Left kidney (tissue), 2 donors: ENCODE results near the gene SEC14L1. TPM values are rescaled to one million over a fixed set of nuclear protein-coding genes. Genes with fewer than 3 reads are reported as not detected.
"Not testable (repeated sequence)": the region's sequence is repeated elsewhere in the genome, so short reads cannot be mapped to it uniquely, and the experiment has no call there.

Source experiments
- DNase-seq: peaks from one replicate; pipeline ENCODE4 v3.0.0-alpha.2; 2013
- polyA plus RNA-seq: library from polyadenylated mRNA; unstranded; fragments of 120-200 nt; gene quantifications from one replicate; pipeline ENCODE4 v1.2.1, GENCODE V29; 2013; ENCODE audit not compliant: insufficient read length

Gene SEC14L1
- polyA plus RNA-seq, 1 donor, result 97.3 TPM

DNA sequence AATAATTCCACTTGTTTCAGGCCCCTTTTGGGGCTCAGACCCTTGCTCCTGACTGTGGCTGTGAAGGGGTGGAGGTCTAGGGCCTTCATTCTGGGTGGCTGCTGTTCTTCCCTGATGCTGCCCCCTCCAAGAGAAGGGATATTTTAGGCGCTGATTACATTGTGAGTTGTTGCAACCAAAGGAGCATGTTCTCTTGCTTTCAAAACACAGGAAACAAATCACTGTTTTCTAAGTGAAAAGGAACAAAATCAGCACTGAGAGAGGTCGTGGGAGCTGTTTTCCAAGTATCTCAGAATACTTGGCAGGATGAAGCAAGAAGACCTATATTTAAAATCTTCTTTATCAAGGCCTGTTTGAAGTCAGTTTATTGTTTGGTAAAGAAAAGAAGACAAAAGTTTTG lies 25.3 kb upstream of the SEC14L1 start:
- no peak for DNase-seq

DNA sequence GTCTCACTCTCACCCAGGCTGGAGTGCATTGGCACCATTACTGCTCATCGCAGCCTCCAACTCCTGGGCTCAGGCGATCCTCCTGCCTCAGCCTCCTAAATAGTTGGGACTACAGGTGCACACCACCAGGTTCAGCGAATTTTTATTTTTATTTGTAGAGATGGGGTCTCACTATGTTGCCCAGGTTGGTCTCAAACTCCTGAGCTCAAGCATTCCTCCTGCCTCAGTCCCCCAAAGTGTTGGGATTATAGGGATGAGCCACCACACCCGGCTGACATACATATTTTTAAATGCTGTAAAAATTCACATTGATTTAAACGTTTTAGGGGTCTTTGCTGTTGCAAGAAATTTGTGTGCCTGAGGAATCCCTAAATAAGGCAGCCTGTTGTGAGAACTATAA lies 24.8 kb upstream of the SEC14L1 start:
- no peak for DNase-seq

DNA sequence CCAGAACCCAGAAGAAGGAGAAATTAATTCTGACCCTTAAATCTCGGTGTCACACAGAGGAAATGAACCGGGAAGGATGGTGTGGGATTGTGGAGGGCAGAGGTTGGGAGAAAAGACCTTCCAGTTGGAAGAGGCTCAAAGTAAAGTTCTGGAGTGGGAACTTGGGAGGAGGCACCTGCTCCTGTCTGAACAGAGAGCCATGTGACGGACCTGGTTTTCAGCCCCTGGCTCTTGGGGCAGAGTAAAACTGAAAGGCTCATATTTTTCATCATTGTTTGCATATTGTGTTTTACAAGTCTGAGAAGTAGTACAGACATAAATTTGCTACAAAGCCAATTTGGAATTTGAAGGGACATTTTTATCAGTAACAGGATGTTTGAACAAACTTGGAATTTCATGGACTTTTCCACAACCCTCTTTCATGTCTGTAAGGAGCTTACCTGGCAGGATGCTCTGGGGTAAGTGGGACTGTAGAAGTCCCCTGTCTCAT lies 24.4 kb upstream of the SEC14L1 start:
- DNase-seq, result no peak

DNA sequence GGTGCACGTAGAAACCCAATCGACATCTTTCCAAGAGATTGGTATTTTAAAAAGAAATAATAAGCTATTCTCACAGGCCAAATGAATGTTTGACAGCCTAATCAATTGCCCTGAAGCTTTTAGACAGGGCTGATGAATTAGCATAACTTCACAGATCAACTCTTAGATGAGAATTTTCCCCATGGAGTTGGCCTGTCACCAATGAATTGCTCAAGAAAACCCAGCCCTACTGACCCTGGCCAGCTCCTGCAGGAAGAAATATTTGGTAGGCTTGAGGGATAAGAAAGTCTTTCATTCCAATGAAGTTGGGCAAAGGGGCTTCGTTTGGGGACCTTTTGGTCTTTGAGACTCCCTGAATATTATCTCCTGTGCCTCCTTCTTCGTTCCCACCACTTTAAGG lies 23.4 kb upstream of the SEC14L1 start:
- DNase-seq, result no peak

DNA sequence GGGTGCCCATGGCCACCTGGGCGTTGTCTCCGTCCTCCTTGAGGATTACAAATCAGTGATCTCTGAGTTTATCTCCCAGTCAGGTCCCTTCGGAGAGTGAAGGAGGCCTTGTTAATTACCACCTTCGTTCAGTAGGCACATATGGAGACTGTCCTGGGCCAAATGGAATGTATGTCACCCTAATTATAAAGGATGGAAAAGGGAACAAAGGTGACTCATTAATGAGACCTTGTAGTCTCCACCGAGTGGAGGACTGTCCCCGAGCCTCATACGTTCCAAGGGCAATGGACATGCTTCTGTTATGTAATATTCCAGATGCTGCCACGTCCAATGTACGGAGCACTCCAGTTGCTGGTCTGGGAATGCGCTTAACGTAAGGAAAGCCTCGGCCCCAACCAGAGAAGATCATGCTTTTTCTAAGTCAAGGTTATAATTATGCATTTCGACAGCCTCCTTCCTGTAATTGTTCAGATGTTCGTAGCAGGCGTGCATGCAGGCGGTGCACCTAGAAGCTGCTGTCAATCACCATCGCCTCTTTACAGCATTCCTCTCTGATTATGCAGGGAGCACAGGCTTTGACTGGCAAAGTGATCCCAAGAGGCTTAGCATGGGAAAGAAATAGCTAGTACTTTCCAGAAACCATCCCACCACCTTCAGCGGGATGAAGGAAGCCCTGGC lies 22.4 kb upstream of the SEC14L1 start:
- DNase-seq, result no peak

DNA sequence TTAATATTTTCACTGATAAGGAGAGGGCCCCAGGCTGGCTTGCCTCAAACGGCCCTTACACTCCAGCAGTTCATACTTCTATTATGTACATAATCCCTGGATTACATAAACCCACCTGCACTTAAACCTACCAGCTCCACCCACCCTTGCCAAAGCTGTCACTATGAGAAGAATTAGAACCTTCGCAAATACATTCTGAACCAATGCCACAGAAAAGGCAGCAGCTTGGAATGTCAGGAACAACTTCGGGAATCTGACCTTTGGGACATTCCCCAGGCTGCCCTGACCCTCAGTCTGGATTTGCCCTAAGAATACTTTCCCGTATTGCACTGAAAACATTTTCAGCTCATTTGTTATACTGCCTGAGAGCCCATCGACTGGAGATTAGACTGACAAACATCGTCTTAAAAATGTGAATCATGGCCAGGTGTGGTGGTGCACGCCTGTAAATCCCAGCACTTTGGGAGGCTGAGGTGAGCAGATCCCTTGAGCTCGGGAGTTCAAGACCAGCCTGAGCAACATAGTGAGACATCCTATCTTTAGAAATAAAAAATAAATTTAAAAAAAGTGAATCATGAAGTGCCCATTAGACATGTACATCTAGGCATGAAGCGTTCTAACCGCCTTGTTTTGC lies 21.0 kb upstream of the SEC14L1 start:
- DNase-seq, result no peak

DNA sequence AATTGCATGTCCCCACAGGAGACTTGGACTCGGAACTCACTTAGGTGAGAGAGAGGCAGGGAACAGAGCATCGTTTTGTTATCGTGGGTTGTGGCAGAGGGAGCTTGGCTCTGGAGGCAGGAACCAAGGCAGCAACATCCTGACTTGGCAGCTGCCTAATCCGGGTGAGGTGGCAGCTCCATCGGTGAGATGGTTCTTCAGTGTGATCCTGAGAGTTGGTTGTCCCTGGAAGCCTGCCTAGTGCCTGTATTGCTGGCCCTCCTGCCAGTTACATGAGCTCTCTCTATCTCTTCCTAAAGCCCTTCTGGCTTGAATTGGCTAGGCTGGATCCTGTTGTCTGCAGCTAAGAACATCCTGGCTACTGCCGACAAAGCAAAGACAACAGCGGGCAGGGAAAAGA lies 19.9 kb upstream of the SEC14L1 start:
- DNase-seq, result no peak

DNA sequence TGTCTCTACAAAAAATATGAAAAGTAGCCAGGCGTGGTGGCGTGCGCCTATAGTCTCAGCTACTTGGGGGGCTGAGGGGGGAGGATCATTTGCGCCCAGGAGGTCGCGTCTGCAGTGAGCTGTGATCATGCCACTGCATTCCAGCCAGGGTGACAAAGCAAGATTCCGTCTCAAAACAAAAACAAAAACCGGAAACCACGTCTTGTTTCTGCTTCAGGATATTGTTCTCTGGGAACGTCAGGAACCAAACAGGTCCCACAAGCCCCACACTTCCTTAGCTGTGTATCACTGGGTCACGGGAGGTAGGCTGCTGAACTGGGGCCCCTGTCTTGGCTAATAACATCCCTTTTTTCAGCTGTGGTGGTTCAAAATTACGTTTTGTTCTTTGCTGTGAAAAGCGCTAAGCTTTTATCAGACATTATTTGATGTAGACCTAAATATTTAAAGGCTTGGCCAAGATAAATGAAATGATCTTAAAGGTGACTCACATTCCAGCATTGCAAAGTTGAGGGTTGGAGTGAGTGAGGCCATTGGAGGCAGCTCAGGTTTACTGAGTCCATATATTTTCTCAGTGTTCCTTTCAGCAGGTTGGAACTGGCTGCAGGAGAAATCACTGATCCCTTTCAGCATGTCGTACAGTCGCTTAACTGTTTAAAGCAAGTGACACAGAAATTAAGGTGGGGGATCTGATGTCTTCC lies 16.4 kb upstream of the SEC14L1 start:
- DNase-seq, result no peak

DNA sequence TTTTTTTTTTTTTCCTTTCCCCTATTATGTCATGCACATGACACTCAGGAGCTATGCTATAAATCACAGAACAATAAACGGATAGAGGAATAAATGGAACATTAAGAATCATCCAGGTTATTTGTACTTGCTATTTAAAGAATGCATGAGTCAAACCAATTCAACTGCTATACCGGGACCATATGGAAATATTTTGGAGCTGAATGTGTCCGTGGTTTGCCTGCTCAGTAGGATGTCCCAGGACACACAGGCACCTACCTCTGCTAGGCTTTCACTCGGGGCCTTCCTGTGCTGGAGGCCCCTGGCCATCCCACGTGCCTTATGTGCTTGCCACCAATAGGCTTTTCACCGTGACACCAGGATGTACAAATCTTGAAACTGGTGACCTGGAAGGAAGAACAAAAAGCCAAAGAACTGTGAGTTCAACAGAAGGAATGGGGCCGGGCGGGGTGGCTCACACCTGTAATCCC lies 15.3 kb upstream of the SEC14L1 start:
- DNase-seq, result no peak

DNA sequence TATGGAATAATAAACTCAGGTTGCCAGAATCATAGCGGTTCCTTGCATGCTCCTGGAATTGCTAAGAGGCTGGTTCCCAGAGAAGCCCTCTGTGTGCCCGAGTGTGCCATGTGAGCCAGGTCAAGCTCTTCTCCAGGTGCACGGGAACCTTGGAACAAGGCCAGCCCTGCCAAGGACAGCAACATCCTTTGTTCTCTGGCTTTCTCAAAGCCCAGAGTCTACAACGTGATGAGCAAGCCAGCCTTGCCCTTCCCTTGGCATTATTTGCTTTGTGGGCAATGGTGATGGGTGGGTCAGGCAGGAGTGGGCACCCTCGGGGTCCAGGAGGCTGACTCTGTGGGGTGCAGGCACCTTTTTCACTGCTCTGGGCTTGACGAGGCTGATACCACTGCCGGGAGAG lies 14.2 kb upstream of the SEC14L1 start:
- DNase-seq, result no peak

DNA sequence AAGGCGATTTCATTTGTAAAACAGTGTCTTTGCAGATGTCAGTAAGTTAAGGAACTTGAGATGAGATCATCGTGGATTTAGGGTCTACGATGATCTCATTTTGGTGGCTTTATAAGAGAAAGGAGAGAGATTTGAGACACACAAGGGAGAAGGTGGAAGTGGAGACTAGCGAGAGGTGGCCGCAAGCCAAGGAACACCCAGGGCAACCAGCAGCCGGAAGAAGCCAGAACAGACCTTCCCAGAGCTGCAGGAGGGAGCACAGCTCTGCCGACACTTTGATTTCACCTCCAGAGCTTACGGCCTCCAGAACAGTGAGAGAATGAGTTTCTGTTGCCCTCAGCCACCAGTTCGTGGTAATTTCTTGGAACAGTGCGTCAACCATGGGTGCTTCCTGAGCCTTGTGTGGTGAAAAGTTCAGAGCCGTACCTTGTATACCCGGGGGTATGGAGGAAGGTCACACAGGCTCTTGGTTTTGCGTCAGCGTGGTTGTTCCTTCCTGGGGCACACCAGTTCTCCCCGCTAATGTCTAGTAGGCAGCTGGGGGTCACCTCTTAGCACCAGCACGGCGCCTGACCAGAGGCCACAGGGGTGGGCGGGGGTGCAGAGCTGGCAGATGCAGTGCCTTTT lies 12.9 kb upstream of the SEC14L1 start:
- no peak for DNase-seq

DNA sequence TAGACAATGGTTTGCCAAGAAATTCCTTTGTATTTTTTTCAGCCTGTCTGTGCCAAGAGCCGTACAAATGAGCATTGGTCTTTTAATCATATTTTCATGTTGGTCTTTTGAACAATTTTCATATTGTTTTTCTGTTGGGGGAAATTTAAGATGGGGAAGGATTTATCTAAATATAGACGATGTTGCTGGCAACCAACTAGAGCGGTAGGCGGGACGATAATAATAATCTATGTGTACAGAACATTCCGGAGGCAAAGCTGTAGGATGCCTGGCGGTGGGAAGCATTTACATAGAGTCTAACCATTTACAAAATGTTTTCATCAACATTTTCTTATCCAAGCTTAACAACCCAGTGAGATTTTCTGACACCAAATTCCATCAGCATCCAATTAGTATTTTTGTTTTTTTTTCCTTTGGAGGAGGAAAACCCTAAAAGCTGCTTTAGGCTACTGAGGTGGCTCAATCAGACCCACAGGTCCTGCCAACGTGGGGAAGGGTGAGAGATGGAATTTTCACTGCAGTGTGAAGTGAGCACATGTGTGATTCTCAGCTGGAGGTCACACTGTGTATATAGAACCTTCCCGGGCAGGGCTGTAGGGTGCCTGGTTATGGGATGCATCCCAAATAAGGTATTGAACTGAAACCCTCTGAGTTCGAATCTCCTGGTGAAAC lies 11.7 kb upstream of the SEC14L1 start:
- DNase-seq, result no peak

DNA sequence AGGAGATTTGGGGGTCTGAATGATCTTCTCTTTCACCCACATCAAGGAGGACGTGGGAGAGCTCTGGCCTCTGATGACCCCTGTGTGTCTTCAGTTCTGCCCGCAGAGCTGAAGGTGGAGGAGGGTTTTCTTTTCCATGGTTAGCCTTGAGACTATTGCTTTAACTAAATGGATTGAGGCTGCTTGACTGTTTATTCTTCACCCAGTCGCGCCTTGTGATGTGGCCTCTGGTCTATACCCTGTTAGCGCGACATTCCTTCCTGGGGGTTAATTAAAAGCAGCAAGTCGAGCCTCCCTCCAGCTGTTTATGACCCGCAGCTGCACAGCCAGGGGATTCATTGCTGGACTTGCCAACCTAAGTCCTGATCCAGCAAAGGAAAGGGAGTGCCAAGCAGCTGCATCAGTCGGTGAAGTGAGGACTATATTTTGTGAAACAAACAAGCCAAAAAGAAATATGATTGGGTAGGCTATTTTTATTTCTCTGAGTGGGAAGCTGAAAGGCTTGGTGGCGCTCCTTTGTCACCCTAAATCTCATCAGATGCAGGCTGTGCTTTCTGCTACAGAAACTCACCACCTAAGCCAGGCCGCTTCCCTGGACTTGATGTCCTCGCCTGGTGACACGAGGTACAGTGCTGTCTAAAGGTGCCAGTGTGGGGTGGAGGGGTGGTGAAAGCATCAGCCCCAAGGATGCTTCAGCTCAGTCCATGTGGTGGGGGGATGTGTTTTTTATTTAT lies 11.0 kb upstream of the SEC14L1 start:
- DNase-seq, result no peak

DNA sequence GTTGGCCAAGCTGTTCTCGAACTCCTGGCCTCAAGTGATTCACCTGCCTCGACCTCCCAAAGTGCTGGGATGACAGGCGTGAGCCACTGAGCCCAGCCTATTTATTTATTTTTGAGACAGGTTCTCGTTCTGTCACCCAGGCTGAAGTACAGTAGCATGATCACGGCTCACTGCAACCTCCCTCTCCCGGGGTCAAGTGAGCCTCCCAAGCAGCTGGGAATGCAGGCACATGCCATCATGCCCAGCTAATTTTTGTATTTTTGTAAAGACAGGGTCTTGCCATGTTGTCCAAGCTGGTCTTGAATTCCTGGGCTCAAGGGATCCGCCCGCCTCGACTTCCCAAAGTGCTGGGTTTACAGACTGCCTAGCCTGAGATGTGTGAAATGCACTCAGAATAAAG lies 10.2 kb upstream of the SEC14L1 start:
- DNase-seq, result no peak

DNA sequence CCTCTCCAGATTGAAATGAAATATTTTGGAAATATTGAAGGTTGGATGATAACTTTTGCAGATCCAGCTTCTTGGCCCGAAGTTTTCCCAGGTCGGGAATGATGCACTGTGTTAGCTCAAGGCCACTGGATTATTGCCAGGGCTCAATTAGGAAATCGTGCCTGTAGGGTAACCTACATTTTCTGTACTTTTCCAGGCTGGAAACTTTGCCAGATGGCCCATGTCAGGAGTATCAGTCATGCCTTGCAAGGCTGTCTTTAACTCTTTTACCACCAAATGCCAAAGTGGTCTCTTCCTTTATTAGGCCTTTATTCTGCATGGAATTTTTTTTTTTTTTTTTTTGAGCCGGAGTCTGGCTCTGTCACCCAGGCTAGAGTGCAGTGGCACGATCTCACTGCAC lies 8.9 kb upstream of the SEC14L1 start:
- DNase-seq, result no peak

DNA sequence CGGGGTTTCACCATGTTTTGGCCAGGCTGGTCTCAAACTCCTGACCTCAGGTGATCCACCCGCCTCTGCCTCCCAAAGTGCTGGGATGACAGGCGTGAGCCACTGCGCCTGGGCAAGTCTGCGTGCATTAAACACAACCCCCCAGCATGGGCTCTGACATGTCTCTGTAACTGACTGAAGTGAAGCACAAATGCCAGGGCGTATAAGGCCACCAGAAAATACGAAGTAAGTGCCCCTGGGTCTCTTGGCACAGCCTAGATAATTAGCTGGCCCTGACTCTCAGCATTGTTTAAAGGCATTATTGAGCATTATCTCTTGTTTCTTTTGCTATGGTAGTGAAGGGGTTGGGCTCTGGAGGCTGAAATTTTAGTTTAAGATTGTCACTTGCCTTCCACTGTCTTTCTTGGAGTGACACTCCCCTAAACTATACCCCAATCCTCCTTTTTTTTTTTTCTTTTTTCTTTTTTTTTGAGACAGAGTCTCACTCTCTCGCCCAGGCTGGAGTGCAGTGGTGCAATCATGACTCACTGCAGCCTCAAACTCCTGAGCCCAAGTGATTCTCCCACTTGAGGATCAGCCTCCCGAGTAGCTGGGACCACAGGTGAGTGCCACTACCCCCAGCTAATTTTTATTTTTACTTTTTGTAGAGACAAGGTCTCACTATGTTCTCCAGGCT lies 8.2 kb upstream of the SEC14L1 start:
- no peak for DNase-seq

DNA sequence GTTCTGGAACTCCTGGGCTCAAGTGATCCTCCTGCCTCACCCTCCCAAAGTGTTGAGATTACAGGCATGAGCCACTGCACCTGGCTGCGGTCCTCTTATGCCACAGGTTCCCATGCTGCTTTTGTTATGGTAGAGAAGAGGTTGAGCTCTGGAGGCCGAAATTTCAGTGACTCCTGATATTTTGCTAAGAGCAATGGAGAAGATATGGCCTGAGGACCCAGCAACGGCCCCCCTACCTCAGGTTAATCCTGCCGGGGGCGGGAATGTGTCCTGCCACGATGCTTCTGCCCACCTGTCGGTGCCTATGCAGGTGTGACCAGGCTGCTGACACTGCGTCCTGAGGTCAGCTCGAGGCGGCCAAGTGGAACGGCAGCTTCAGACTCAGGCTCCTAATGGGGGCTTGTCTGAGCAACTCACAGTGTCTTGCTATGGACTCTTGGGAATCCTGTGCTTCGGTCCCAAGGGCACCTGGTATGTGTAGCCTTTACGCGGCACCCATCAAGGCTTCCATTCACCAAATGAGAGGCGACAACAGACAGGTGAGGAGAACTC lies 7.6 kb upstream of the SEC14L1 start:
- DNase-seq, result no peak

DNA sequence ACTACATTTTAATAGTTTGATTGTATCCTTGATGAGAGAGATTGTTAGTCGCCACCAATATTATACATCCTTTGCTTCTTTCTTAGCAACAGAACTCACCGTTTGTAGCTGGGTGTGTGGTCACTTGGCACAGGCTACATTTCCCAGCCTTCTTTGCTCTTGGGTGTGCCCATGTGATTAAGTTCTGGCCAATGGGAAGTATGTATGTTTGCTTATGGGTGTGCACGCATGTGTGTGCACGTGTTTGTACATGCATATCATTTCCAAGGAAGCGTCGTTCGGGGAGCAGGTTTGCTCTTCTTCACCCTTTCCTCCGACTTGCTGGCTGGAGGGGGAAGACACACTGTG lies 4.4 kb upstream of the SEC14L1 start:
- DNase-seq, result no peak

DNA sequence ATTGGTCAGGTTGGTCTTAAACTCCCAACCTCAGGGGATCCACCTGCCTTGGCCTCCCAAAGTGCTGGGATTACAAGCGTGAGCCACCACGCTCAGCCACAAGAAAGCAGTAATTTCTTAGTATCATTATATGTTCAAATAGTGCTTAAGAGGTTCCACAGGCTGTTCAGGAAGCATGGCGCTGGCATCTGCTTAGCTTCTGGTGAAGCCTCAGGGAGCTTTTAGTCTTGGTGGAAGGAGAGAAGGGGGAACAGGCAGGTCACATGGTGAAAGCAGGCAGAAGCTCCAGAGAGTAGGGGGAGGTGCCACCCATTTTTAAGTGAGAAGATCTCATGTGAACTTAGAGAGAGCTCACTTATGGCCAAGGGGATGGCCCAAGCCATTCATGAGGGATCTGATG lies 3.7 kb upstream of the SEC14L1 start:
- DNase-seq, result no peak

DNA sequence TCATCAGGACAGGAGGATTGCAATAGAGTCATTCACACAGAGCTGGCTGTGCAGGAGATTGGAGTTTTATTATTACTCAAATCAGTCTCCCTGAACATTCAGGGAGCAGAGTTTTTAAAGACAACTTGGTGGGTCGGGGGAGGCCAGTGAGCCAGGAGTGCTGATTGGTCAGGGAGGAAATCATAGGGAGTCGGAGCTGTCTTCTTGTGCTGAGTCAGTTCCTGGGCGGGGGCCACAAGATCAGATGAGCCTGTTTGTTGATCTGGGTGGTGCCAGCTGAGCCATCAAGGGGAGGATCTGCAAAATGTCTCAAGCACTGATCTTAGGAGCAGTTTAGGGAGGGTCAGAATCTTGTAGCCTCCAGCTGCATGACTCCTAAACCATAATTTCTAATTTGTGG lies 2.9 kb upstream of the SEC14L1 start:
- not testable (repeated sequence) for DNase-seq
